HG03521 (cell line): Measurements from ENCODE around the gene OVOL3.
"Not testable (repeated sequence)": the region's sequence is repeated elsewhere in the genome, so short reads cannot be mapped to it uniquely, and the experiment has no call there.

Source experiments
- ATAC-seq: cut with Tn5 transposase; IDR thresholded peaks from one replicate; pipeline ENCODE4 v1.9.1; 2021; ENCODE audit warnings: mild to moderate bottlenecking, moderate library complexity; ENCODE audit not compliant: unreplicated experiment

The OVOL3 gene

DNA sequence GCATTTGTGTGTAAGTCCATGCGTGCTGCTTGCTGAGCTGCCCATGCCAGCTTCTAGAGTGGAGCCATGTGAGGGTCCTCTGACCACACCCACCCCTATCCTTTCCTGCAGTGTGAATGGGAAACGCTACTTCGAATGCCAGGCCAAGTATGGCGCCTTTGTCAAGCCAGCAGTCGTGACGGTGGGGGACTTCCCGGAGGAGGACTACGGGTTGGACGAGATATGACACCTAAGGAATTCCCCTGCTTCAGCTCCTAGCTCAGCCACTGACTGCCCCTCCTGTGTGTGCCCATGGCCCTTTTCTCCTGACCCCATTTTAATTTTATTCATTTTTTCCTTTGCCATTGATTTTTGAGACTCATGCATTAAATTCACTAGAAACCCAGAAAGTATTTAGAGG lies 14.6 kb downstream of the OVOL3 start:
- ATAC-seq = no peak

DNA sequence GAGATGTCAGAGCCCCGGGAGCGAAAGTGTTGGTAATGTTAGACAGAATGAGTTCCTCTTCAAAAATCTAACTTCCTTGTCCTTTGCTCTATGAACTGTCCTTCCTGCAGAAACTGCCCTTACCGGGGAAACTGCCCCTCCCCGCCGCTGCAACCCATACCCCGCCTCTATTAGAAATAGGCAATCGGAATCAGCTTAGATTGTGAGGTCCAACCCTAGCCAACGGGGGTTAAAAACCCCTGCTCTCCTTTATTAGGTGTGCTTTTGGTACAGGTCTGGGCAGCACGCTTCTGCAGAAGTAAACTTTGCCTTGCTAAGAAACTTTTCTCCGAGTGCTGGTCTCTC lies 17.4 kb downstream of the OVOL3 start:
- no peak for ATAC-seq

DNA sequence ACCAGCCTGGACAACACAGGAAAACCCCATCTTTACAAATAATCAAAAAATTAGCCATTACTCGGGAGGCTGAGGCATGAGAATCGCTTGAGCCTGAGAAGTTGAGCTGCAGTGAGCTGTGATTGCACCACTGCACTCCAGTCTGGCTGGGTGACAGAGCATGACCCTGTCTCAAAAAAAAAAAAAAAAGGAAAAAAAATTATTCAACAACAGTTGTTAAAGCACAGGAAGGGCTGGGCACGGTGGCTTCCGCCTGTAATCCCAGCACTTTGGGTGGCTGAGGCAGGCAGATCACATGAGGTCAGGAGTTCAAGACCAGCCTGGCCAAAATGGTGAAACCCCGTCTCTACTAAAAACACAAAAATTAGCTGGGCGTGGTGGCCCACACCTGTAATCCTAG lies 20.3 kb downstream of the OVOL3 start:
- ATAC-seq = not testable (repeated sequence)

DNA sequence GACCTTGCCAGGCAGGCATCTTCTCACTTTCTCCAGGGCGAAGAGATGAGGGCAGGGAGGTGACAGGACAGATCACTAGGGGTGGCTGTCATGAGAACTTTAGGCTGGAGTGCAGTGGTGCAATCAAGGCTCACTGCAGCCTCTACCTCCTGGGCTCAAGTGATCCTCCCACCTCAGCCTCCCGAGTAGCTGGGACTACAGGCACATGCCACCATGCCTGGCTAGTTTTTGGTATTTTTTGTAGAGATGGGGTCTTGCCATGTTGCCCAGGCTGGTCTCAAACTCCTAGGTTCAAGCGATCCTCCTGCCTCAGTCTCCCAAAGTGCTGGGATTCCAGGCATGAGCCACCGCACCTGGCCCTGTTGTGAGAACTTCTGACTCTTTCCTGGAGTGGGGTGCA lies 23.9 kb downstream of the OVOL3 start:
- ATAC-seq = not testable (repeated sequence)

DNA sequence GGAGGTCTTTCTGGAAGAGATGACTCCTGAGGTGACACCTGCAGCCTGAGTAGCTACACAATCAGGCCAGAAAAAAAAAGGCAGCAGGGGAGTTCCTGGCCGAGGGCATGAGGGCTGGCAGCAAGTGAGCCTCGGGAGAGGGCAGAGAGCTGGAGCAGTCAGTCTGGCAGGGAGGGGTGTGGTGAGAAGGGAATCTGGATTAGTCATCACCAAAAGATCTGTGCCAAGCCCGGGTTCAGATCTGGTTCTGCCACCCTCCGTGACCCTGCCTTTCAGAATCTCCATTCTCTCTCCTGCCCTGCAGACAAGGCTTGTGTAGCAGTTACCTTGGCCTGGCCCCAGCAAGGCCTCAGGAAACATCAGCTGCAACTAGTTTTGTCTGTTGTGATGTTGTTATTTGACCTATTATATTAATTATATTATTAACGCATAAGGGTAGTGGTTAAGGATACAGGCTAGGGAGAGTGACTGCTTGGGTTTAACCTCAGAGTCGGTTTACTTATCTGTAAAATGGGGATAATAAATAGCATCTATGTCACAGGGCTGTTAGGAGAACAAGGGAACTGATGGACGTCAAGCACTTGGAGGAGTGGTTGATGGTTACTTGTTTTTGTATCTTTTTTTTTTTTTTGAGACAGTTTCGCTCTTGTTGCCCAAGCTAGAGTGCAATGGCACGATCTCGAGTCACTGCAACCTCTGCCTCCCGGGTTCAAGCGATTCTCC lies 26.2 kb downstream of the OVOL3 start:
- no peak for ATAC-seq

DNA sequence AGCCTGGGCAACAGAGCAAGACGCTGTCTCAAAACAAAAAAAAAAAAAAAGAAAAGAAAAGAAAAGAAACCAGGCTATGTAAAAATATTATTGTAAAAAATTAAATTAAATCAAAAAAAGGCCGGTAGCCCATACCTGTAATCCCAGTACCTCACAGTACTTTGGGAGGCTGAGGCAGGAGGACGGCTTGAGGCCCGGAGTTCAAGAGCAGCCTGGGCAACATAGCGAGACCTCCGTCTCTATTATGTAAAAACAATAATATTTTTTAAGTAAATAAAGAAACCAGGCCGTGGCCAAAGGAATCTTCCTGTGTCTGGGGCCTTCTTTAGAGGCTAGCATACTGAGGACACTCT lies 28.2 kb downstream of the OVOL3 start:
- ATAC-seq = no peak

DNA sequence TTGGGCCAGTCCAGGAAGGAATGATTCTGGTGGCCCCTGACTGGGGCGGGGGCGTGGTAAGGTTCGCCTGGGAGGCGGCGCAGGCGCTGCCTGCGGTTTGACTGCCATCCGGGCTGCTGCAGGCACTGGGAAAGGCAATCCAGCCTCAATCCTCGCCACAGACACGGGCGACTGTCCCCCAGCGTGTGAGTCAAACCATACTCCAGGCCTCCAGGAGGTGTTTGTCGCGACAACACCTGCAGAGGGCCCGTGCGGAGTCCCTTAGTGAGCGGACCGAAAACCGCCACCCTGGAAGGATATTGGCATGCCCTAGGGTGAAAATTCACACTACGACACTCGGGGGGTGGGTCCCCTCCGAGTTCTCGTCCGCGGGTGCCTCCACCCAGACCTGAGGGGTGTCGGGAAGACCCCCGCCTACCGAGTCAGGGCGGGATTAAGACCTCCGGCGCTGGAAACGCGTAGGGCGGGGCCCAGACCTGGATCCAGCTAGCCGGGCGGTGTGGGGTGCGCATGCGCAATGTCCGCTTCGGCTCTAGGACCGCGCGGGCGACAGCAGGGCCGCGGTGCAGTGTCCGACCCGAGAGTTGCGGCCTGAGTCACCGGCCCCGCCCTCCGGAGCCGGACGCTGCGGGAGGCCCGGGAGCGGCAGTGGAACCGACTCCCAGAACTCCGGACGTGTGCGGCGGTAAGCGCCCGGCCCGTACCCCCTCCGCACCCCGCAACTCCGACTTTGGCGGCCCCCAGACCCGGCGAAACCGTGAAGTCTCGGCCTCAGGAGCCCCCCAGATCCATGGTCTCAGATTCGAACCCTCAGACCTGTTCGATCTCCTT lies 28.7 kb downstream of the OVOL3 start, which contains the start of gene CAPNS1:
CAPNS1 (plus strand) TSS at position 594 of the 831 bp plus-strand sequence. CDS start 946 bp downstream, outside the sequence.
- ATAC-seq = peak; percentile 85

DNA sequence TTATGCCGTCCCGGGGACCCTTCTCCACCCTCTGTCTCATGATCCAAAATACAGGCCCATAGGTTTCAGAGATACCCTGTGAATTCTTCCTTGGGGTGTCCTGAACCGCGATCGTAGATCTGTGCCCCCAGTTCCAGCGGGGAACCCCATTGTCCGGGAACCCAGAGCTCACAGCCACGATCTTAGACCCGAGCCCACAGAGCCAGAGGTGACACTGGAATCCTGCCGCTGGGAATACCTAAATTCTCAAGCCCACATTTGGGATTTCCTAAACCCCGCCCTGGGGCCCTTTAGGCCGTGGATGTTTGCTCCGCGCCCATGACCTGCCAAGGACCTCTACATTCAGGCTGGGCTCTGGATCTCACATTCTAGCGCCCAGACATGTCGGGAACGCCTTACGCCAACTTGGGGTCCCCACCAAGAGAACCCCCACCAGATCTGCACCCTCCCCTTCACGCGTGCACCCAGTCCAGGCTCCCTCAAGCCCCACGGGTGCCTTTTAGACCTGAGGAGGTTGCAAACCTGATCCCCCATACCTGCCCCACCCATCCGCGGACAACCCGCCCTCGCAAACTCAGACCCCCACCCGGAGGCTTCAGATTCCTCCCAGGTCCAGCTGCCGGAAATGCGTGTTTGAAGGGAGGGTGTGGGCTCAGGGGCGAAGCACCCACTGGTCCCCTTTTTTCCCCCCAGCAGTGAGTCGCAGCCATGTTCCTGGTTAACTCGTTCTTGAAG lies 29.5 kb downstream of the OVOL3 start:
- no peak for ATAC-seq

DNA sequence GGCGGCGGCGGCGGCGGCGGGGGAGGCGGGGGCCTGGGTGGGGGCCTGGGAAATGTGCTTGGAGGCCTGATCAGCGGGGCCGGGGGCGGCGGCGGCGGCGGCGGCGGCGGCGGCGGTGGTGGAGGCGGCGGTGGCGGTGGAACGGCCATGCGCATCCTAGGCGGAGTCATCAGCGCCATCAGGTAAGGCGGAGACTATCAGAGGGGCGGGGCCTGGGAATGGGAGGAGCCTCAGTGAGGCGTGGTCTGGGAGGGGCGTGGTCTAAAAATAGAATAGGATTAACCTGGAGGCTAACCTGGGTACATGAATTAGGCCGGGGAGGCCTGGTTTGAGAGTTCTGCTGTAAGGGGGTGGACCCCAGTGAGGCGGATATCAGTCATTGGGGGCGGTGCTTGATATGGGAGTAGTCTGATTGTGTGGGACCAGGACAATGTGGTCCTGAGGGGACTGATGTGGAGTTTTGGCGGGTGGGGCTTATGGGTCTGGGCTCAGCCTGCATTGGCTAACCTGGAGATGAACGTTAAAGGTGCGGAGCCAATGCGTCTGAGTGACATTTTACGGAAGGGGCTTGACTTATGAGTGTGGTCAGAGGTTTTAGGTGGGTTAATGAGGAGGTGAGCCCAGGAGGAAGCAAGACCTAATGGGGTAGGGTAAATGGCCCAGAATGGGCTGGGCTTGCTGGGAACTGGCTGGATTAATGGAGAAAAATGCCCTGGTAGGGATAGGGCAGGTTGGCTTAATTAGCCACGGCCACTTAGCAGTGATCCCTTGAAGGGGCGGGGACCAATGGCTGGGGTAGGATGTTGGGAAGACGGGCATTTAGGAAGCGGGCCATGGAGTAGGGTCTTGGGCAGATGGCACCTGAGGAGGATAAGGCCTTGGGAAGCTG lies 30.3 kb downstream of the OVOL3 start:
- ATAC-seq = peak; percentile 30

DNA sequence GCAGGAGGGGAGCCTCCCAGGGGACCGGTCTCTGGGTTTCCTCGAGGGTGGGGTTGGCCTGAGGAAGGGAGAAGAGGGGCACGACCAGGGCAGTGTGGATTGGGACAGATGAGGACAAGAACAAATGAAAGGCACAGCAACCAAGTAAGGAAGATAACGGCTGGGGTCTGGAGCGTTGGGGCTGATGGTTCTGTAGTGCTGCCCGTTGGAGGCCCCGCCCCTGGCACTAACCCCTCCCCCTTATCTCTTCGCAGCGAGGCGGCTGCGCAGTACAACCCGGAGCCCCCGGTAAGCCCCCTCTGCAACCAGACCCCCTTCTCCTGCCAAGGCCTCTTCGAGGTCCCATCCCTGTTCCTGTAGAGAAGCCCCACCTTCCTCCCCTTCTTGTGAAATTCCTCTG lies 31.1 kb downstream of the OVOL3 start:
- no peak for ATAC-seq

DNA sequence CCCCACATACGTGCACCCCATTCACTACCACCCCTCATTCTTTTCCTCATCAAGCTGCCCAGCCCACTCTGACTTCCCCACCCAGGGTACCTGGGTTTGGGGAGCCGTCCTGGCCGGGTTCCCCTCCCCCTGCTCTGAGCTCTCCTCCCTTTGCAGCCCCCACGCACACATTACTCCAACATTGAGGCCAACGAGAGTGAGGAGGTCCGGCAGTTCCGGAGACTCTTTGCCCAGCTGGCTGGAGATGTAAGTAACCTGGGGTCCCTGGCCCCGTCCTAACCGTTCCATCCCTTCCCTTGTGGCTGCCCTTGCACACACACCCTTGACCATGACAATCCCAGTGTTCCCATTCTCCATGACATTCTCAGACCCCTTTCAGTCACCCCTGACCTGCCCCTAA lies 31.6 kb downstream of the OVOL3 start:
- ATAC-seq = no peak

DNA sequence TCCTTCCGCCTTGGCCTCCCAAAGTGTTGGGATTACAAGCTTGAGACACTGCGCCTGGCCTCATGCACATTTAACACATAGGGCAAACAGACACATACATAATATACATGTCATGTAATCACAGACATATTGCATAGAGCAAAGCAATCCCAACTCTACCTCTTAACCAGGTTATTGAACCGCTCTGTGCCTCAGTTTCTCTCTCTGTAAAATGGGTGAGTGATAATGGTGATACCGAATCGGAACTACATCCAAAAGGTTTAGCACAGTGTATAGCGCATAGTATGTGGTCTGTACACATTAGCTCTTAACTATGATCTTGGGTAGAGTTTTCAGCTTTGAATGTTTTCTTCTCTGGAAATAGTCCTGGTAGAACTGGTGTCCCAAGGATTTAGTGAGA lies 33.7 kb downstream of the OVOL3 start:
- no peak for ATAC-seq

DNA sequence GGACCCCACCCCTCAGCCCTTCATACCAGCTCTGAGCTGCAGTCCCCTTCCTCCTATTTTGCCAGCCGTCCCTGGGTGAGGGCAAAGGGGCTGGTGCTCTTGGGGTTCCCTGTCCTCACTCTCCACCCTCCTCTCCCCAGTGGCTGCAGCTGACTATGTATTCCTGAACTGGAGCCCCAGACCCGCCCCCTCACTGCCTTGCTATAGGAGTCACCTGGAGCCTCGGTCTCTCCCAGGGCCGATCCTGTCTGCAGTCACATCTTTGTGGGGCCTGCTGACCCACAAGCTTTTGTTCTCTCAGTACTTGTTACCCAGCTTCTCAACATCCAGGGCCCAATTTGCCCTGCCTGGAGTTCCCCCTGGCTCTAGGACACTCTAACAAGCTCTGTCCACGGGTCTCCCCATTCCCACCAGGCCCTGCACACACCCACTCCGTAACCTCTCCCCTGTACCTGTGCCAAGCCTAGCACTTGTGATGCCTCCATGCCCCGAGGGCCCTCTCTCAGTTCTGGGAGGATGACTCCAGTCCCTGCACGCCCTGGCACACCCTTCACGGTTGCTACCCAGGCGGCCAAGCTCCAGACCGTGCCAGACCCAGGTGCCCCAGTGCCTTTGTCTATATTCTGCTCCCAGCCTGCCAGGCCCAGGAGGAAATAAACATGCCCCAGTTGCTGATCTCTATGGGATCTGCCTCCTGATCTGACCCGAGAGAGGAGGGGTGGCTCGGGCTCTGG lies 38.9 kb downstream of the OVOL3 start:
- no peak for ATAC-seq

DNA sequence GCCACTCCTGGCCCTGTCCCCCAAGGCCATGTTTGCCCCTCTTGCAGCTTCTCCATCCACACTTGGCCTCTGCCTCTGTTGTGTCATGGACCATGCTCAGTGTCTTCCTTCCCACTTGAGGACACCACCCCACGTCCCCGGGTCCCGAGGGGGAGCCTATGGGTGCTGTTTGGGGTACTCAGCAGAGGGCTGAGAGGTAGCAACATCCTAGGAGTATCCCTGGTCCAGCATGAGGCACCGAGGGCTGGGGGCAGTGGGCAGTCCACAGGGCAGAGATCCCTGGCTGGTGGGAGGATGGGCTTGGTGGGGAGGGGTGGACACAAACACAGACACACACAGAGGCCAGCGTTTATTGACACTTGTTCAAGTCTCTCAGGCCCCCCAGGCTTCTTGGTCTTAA lies 39.6 kb downstream of the OVOL3 start:
- ATAC-seq = no peak

DNA sequence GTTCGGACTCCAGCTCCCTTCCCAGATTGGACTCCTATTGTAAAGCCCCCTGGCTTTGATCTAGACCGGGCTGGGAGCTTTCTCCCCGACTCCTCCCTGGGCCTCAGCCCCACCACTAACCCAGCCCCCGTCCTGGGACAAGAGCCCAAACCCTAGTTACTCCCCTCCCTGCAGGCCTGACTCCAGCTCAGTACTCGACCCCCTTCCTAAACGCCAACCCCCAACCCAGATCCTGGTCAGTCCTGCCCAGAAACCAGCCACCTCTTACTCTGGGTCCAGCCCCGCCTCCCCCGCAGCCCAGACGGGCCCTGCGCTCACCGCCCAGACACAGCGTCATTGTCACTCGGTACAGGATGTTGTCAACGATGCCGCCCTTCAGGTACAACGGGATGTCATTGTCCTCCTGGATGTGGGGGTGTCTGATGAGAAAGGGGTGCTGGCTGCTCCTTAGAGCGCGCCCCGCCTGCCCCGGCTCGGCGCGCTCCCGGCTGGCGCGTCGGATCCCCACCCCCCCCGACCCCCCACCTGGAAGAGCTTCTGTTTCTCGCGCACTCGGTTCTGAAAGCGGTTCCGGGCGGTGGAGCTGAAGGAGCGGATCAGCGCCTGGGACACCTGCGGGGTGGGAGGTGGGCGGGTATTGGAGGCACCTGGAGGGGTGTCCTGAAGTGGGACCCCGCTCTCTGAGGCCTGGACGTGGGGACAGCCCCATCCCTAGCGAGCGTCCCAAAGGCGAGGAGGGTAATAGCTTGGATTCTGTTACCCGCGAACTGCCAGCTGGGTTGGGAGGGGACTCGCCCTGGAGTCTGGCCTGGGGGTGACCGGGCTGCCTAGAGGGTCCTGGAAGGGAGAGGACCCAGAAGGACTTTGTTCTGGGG lies 40.4 kb downstream of the OVOL3 start:
- ATAC-seq = no peak

DNA sequence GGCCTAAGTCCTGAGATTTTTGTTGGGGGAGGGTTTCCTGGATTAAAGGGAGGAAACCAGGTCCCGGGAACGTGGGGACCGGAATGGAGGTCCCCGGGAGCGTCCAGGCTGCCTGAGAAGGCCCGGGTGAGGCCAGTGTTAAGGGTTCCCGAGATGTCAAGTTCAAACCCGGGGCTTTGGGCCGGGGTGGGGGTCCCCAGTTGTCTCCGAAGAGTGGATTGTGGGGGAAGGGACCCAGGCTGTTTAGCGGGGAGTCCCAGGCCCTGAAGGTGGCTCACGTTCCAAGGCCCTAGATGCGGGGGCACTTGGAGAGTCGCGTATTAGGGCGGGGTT lies 41.0 kb downstream of the OVOL3 start:
- no peak for ATAC-seq

DNA sequence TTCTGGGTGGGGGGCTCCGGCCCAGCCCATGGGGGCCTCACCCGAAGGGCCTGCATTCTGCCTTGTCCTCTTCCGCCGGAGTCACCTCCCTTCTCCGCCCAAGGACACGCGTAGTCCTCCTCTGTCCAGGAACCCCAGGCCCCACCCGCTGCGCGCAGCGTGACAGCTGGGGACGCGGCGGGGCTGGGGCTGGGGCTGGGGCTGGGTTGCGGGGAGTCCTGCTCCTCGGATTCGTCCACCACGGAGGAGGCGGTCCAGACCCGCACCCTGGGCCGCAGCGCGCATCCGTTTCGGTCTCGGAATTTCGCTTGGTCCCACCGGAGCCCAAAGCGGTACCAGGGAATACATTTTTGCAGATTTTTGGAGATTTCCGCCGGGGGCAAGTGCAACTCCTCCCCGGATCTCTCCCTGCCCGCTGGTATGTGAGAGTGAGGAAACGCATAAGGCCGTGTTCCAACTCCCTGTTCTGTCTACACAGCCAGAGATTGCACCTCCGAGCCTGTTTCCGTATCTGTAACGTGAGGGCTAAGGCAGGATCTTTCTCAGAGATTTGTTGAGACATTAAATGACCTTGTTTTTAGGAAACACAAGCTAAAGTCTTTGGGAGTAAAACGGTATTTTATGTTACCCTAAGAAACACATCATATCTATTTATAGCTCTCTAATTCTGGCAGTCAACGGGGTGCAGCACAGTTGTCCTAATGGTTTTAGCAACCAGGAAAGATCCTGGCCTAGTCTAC lies 41.6 kb downstream of the OVOL3 start, which contains the start of gene COX7A1:
COX7A1 (minus strand) TSS at position 96 of the 740 bp plus-strand sequence; CDS start at position 56, 40 bp downstream.
- ATAC-seq = no peak

DNA sequence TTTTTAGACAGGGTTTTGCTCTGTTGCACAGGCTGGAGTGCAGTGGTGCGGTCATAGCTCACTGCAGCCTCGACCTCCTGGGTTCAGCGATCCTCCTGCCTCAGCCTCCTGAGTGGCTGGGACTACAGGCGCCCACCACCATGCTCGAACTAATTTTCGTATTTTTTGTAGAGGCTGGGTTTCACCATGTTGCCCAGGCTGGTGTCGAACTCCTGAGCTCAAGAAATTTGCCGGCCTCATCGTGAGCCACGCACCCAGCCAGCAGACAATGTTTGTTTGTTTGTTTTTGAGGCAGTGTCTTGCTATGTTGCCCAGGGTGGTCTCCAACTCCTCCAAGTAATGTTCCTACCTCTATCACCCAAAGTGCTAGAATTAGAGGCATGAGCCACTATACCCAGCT lies 42.2 kb downstream of the OVOL3 start:
- no peak for ATAC-seq
